PFSK-1 (cell line): ENCODE data around the gene HECTD4.

Experiments used
- FOXP2 ChIP-seq: optimal IDR thresholded peaks from 2 replicates; pipeline ENCODE3; 2011; ENCODE audit warnings: borderline replicate concordance, control low read depth, inconsistent platforms; ENCODE audit not compliant: insufficient read depth; ENCODE audit errors: extremely low read length, extremely low read depth
- POLR2AphosphoS5 ChIP-seq: IDR thresholded peaks from 2 replicates; pipeline ENCODE4 v1.6.1; 2012; ENCODE audit warnings: low read depth, mild to moderate bottlenecking, control low read depth, low read length, moderate library complexity
- REST ChIP-seq, 2 experiments: IDR thresholded peaks; 2 replicates each; pipeline versions ENCODE4 v1.6.1 to v1.8.0; 2011 to 2012; ENCODE audit warnings: low read depth in 2 of 2, low read length in 2 of 2, control low read depth in 1 of 2, inconsistent platforms in 1 of 2, mild to moderate bottlenecking in 1 of 2, moderate library complexity in 1 of 2; ENCODE audit not compliant: insufficient read depth in 1 of 2
- SIN3A ChIP-seq: IDR thresholded peaks from 2 replicates; pipeline ENCODE4 v1.6.1; 2012; ENCODE audit warnings: mild to moderate bottlenecking, low read length, moderate library complexity, borderline replicate concordance; ENCODE audit not compliant: insufficient read depth
- TAF1 ChIP-seq: IDR thresholded peaks from 2 replicates; pipeline ENCODE4 v1.6.1; 2012; ENCODE audit warnings: low read length, control low read depth, borderline replicate concordance; ENCODE audit not compliant: insufficient read depth

The HECTD4 gene

GRCh38 chr12:112361271-112361670 is 21.0 kb downstream of the HECTD4 start:
- TF ChIP-seq SIN3A (no peak), TAF1 (no peak), POLR2AphosphoS5 (no peak), FOXP2 (no peak), REST (IDR thresholded peaks at IDR 0.05; ENCODE audit: insufficient read depth in 1 of 2, low read depth in 2 of 2, low read length in 2 of 2) (no peak)

- TF ChIP-seq REST (IDR thresholded peaks at IDR 0.05; ENCODE audit: insufficient read depth in 1 of 2, low read depth in 2 of 2, low read length in 2 of 2): no peak
- TF ChIP-seq SIN3A: no peak
- no peak for TF ChIP-seq POLR2AphosphoS5
- no peak for TF ChIP-seq TAF1
- no peak for TF ChIP-seq FOXP2
Measured at GRCh38 chr12:112359290-112359689, 22.9 kb downstream of the HECTD4 start.

GRCh38 chr12:112357214-112357613 is 25.0 kb downstream of the HECTD4 start:
- no peak for TF ChIP-seq POLR2AphosphoS5
- TF ChIP-seq TAF1: no peak
- no peak for TF ChIP-seq FOXP2
- no peak for TF ChIP-seq SIN3A
- no peak for TF ChIP-seq REST (IDR thresholded peaks at IDR 0.05; ENCODE audit: insufficient read depth in 1 of 2, low read depth in 2 of 2, low read length in 2 of 2)

GRCh38 chr12:112354399-112354798 is 27.8 kb downstream of the HECTD4 start:
- no peak for TF ChIP-seq POLR2AphosphoS5
- TF ChIP-seq REST (IDR thresholded peaks at IDR 0.05; ENCODE audit: insufficient read depth in 1 of 2, low read depth in 2 of 2, low read length in 2 of 2): no peak
- TF ChIP-seq SIN3A: no peak
- no peak for TF ChIP-seq FOXP2
- no peak for TF ChIP-seq TAF1

GRCh38 chr12:112353393-112353792 is 28.8 kb downstream of the HECTD4 start:
- no peak for TF ChIP-seq SIN3A
- TF ChIP-seq TAF1: no peak
